Fibroblast of skin of scalp (primary cell): ENCODE results near the gene TMEM80.
A peak's percentile ranks its signal among the peaks of the same experiment; 100 is the strongest.

Experiments used
- DNase-seq: peaks from one replicate; pipeline ENCODE4 v3.0.0-alpha.2; 2013

Gene TMEM80

DNA sequence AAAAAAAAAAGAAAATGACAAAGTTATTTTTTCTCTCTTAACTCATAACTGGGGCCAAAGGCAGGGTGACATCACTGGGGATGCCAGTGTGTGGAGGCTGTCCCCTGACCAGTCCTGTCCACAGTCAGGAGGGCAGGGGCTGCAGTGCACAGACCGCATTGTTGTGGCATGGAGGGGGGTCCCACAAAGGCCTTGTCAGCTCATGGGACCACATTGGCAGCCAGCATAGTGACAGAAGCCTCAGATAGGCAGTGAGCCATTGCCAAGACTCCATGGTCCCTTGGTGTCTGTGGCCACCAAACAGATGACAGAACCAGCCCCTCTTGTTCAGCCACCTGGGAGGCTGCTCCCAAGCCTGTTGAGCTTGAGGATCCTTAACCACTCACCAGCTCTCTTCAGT lies 4.1 kb downstream of the TMEM80 start:
- no peak for DNase-seq

GRCh38 chr11:701741-702461 lies 6.3 kb downstream of the TMEM80 start:
- DNase-seq, result no peak

- no peak for DNase-seq
Observed at GRCh38 chr11:702462-703461, 7.1 kb downstream of the TMEM80 start.

- no peak for DNase-seq
Observed at GRCh38 chr11:703506-703905, 7.9 kb downstream of the TMEM80 start.

DNA sequence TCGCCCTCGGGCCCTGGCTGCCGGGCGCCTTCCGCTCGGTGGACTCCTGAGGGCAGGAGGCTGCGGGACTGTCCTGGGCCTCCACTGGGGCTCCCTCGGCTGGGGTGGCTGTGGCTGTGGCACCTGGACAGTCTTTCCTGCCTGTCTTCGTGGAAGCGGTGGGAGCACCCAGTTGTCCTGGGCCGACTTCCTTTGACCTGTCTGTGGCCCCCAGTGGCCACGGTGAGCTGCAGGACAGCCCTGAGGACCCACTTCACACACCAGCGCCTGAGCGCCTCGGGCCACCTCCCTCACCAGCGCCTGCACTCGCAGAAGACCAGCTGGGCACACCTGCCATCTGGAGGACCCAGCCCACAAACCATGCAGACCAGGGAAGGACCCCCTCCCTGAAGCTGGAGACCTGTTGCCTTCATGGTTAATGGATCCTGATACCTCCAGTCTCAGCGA lies 8.6 kb downstream of the TMEM80 start:
- DNase-seq, result no peak

GRCh38 chr11:704781-705645 lies 9.4 kb downstream of the TMEM80 start:
- no peak for DNase-seq

DNA sequence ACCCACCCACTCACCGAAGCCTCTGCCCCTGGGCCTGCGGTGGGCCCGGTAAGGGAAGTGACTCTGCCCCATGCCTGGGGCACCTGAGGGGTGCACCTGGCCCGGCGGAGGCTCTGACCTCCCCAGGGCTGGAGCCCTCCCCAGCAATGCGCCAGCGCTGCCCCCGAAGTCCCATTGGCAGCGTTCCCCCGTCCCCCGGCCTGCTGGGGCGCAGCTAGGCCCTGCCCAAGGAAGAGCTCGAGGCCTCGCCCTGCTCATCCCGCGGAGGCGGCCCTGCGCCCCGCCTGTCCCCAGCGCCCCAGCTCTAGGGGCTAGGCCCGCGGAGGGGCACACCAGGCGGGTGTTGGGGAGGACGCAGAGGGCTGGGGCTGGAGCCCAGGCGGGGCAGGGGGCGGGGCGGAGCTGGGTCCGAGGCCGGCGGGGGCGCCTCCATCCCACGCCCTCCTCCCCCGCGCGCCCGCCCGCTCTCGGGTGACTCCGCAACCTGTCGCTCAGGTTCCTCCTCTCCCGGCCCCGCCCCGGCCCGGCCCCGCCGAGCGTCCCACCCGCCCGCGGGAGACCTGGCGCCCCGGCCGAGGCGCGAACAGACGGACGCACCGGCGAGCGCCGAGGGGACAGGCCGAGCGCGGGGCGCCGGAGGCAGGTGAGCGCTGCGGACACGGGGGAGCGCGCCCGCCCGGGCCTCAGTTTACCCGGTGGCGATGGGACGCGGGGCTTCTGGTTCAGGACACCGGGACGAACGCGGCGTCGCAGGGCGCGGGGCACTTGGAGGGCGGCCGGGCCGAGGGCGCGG lies 10.2 kb downstream of the TMEM80 start, which contains the start of gene EPS8L2:
EPS8L2 (plus strand) TSS at position 586 of the 793 bp plus-strand sequence. CDS start 3,177 bp downstream, outside the sequence.
- DNase-seq, result no peak

- DNase-seq, result peak; percentile 28
Observed at GRCh38 chr11:706439-706956, 10.9 kb downstream of the TMEM80 start.

GRCh38 chr11:706957-707816 lies 11.6 kb downstream of the TMEM80 start:
- peak; percentile 46 for DNase-seq

GRCh38 chr11:707817-708420 lies 12.3 kb downstream of the TMEM80 start:
- DNase-seq, result peak; percentile 28

DNA sequence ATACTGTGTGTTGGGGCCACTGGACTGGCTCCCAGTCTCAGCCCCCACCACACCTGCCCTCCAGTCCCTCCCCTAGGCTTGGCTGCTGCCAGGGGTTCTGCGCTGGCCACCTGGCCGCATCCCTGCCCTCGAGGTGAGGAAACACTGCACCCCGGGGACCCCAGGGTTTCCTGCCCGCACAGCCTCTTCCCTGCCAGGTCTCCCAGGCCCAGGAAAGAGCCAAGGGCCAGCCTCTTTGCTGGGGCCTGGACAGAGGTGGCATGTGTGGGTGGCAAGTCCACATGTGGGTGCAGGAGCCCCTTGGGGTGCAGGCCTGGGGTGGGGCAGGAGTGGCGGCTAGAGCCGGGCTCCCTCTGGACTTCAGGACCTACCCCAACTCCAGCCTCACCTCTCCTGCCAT lies 12.9 kb downstream of the TMEM80 start:
- DNase-seq, result no peak

- DNase-seq, result no peak
Observed at GRCh38 chr11:709109-709997, 13.7 kb downstream of the TMEM80 start.

- no peak for DNase-seq
Observed at GRCh38 chr11:714436-714835, 18.8 kb downstream of the TMEM80 start.

DNA sequence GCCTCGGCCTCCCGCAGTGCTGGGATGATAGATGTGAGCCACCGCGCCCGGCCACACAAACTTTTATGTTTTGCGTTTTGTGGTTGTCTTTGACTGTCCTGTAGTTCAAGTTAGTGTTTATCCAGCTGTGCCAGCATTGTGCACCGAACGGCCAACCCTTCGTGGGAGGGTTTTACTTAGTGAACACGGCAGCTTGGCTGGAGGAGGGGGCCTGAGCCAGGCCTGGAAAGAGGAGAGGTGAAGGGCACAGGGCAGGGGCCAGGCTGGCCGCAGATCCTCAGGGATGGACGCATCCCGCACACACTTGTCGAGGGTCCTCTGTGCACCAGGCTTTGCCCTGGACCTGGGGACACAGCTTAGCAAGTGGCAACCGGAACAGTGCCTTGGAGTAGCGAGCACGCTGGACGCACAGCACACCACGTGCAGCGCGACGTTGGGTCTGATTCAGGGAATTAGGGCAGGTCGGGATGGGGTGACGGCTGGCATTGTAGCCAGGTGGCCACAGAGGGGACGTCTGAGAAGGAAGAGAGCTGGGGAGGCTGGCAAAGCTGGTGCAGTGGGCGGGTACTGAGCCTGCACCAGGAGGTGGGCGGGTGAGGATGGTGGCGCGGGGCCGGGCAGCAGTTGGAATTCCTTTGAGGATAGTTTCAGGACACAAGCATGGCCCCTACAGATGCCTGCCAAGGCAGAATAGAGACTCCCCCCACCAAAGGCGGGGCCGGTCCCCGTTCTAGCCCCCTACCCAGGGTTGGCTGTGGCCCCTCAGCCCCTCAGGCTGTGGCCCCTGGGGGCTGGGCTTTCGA lies 23.8 kb downstream of the TMEM80 start:
- DNase-seq, result no peak

GRCh38 chr11:720017-720641 lies 24.5 kb downstream of the TMEM80 start:
- DNase-seq, result no peak

- no peak for DNase-seq
Observed at GRCh38 chr11:720642-721246, 25.1 kb downstream of the TMEM80 start.

- no peak for DNase-seq
Observed at GRCh38 chr11:721247-721740, 25.7 kb downstream of the TMEM80 start.
